COLO829 (cell line): ENCODE measurements around the gene OVAAL.

Source experiments
- DNase-seq: peaks from one replicate; pipeline ENCODE4 v3.0.0; 2012; ENCODE audit warnings: low spot score

Gene OVAAL

GRCh38 chr1:180606155-180606554, 47.4 kb downstream of the OVAAL start:
- no peak for DNase-seq

- no peak for DNase-seq
Measured at GRCh38 chr1:180609643-180610555, 51.1 kb downstream of the OVAAL start.

GRCh38 chr1:180610556-180611015, 51.8 kb downstream of the OVAAL start:
- no peak for DNase-seq

GRCh38 chr1:180611016-180611930, 52.5 kb downstream of the OVAAL start:
- peak; percentile 84 for DNase-seq

GRCh38 chr1:180612632-180613031, 53.9 kb downstream of the OVAAL start:
- DNase-seq: no peak

GRCh38 chr1:180614730-180615129, 56.0 kb downstream of the OVAAL start:
- DNase-seq: no peak

GRCh38 chr1:180615493-180616290, 56.9 kb downstream of the OVAAL start:
- DNase-seq: no peak
